Measurements from ENCODE around the gene SLC5A4. TPM values are rescaled to one million over a fixed set of nuclear protein-coding genes. Genes with fewer than 3 reads are reported as not detected.

The SLC5A4 gene
- total RNA-seq, 2 experiments from 2014 or later, result not detected

GRCh38 chr22:32249231-32249630, 5.9 kb downstream of the SLC5A4 start:
- Histone ChIP-seq H3K27ac (ENCODE audit: low read depth in 1 of 2, low read length in 2 of 2) (no peak overlapping the region), H3K27me3 (ENCODE audit: control insufficient read depth in 1 of 2, insufficient read depth in 2 of 2, low read length in 2 of 2) (peaks cover 0 to 6% of the 10 kb centered on the region in 2 experiments), H3K4me1 (ENCODE audit: insufficient read depth, low read length) (no peaks in the 10 kb centered on the region), H3K36me3 (ENCODE audit: insufficient read depth, low read length) (no peaks in the 10 kb centered on the region), H3K9me3 (ENCODE audit: control insufficient read depth in 1 of 2, insufficient read depth in 1 of 2, low read length in 2 of 2) (no peaks in the 10 kb centered on the region), H3K4me3 (ENCODE audit: low read length) (no peak overlapping the region)
- TF ChIP-seq, protein P1, sequence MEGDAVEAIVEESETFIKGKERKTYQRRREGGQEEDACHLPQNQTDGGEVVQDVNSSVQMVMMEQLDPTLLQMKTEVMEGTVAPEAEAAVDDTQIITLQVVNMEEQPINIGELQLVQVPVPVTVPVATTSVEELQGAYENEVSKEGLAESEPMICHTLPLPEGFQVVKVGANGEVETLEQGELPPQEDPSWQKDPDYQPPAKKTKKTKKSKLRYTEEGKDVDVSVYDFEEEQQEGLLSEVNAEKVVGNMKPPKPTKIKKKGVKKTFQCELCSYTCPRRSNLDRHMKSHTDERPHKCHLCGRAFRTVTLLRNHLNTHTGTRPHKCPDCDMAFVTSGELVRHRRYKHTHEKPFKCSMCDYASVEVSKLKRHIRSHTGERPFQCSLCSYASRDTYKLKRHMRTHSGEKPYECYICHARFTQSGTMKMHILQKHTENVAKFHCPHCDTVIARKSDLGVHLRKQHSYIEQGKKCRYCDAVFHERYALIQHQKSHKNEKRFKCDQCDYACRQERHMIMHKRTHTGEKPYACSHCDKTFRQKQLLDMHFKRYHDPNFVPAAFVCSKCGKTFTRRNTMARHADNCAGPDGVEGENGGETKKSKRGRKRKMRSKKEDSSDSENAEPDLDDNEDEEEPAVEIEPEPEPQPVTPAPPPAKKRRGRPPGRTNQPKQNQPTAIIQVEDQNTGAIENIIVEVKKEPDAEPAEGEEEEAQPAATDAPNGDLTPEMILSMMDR (IDR thresholded peaks at IDR 0.05), result no peak
- ATAC-seq (ENCODE audit: poor library complexity), result no peak
- Mint-ChIP-seq H3K9me3 (peaks cover 3% of the 10 kb centered on the region), H3K27ac (no peak overlapping the region), H3K36me3 (ENCODE audit: low read depth) (no peaks in the 10 kb centered on the region), H3K4me3 (no peak overlapping the region), H3K27me3 (peaks cover 43% of the 10 kb centered on the region), H3K4me1 (ENCODE audit: low read depth) (no peaks in the 10 kb centered on the region)
- ChIA-PET CTCF (interaction anchor here (1.1 kb wide), 1 partner anchor 17 kb away, joined by 4 read pairs; no protein-coding TSS in a partner anchor), POLR2A (no interaction called here)
- DNase-seq, result no peak
- intact Hi-C loops (cut with DNase I, micrococcal nuclease), result no loop called here

DNA sequence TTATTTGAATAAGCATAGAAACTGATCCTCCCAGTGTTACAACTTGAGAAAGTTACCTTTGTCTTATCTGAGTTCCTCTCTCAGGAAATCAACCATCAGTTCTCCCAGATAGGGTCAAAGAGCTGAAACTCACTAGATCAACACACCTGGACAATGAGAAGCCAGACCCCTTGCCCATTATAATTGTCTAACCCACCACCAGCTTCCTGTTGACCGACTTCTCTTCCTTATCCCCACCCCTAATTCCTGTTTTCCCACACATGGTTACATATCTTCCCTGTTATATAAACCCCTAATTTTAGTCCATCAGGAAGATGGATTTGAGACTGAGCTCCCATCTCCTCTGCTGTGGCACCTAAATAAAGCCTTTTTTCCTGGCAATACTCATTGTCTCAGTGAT, 6.9 kb downstream of the SLC5A4 start:
- CTCF ChIA-PET, result no interaction called here
- POLR2A ChIA-PET, result no interaction called here
- intact Hi-C loops (cut with DNase I, micrococcal nuclease), result no loop called here

DNA sequence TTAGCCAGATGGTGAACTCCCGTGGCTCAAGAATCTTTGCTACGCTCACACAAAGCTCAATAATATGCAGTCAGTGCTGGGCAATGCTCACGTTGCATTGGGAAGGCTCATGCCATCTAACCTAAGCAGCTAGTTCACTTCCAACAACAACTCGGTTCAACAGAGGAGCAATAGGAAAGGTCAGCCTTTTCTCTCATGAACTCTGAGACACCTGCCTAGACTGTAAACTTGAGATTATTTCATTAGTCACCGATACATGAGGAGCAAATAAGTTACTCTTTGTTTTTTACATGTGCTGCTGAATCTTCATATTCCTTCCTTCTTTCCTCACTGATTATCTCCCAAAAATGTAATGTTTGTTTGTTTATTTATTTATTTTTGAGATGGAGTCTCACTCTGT, 9.0 kb downstream of the SLC5A4 start:
- no peaks in the 10 kb centered on the region for H3K9me3 ChIP-seq (ENCODE audit: control insufficient read depth in 1 of 2, insufficient read depth in 1 of 2, low read length in 2 of 2)
- no peaks in the 10 kb centered on the region for H3K4me1 Mint-ChIP-seq (ENCODE audit: low read depth)
- no peaks in the 10 kb centered on the region for H3K4me1 ChIP-seq (ENCODE audit: insufficient read depth, low read length)
- ChIA-PET POLR2A (no interaction called here), CTCF (no interaction called here)
- H3K27me3 Mint-ChIP-seq, result peaks cover 30% of the 10 kb centered on the region
- TF ChIP-seq, protein P1 (IDR thresholded peaks at IDR 0.05), result no peak
- no peak overlapping the region for H3K4me3 Mint-ChIP-seq
- DNase-seq, result no peak
- H3K27me3 ChIP-seq (ENCODE audit: control insufficient read depth in 1 of 2, insufficient read depth in 2 of 2, low read length in 2 of 2), result peaks cover 0 to 6% of the 10 kb centered on the region in 2 experiments
- H3K36me3 ChIP-seq (ENCODE audit: insufficient read depth, low read length), result no peaks in the 10 kb centered on the region
- H3K36me3 Mint-ChIP-seq (ENCODE audit: low read depth), result no peaks in the 10 kb centered on the region
- H3K27ac ChIP-seq (ENCODE audit: low read depth in 1 of 2, low read length in 2 of 2), result no peak overlapping the region
- no peak overlapping the region for H3K27ac Mint-ChIP-seq
- no peak overlapping the region for H3K4me3 ChIP-seq (ENCODE audit: low read length)
- intact Hi-C loops (cut with DNase I, micrococcal nuclease), result no loop called here
- peaks cover 3% of the 10 kb centered on the region for H3K9me3 Mint-ChIP-seq
- no peak for ATAC-seq (ENCODE audit: poor library complexity)

More for the DNA sequence above, 6.9 kb downstream of the SLC5A4 start:
- DNase-seq, result no peak
- no peaks in the 10 kb centered on the region for H3K9me3 ChIP-seq (ENCODE audit: control insufficient read depth in 1 of 2, insufficient read depth in 1 of 2, low read length in 2 of 2)
- H3K27me3 Mint-ChIP-seq, result peaks cover 41% of the 10 kb centered on the region
- H3K4me1 Mint-ChIP-seq (ENCODE audit: low read depth), result no peaks in the 10 kb centered on the region
- H3K9me3 Mint-ChIP-seq, result peaks cover 3% of the 10 kb centered on the region
- H3K4me1 ChIP-seq (ENCODE audit: insufficient read depth, low read length), result no peaks in the 10 kb centered on the region
- H3K4me3 Mint-ChIP-seq, result no peak overlapping the region
- H3K4me3 ChIP-seq (ENCODE audit: low read length), result no peak overlapping the region
- H3K27me3 ChIP-seq (ENCODE audit: control insufficient read depth in 1 of 2, insufficient read depth in 2 of 2, low read length in 2 of 2), result peaks cover 0 to 6% of the 10 kb centered on the region in 2 experiments
- H3K27ac ChIP-seq (ENCODE audit: low read depth in 1 of 2, low read length in 2 of 2), result no peak overlapping the region
- no peaks in the 10 kb centered on the region for H3K36me3 ChIP-seq (ENCODE audit: insufficient read depth, low read length)
- ATAC-seq (ENCODE audit: poor library complexity), result no peak
- H3K36me3 Mint-ChIP-seq (ENCODE audit: low read depth), result no peaks in the 10 kb centered on the region
- TF ChIP-seq, protein P1 (IDR thresholded peaks at IDR 0.05), result no peak
- H3K27ac Mint-ChIP-seq, result no peak overlapping the region
